K562 (cell line): ENCODE measurements around the gene TNFRSF13B. TPM values are rescaled to one million over a fixed set of nuclear protein-coding genes. Genes with fewer than 3 reads are reported as not detected.

Experiments
- CBX3 ChIP-seq, 2 experiments: IDR thresholded peaks; 1 replicate in 1 of 2; 2 replicates in 1 of 2; pipeline ENCODE4 v1.6.1; 2012; ENCODE audit warnings: inconsistent platforms in 2 of 2, low read length in 2 of 2, borderline replicate concordance in 1 of 2, control low read depth in 1 of 2
- GTF3C2 ChIP-seq: IDR thresholded peaks from 3 replicates; pipeline ENCODE4 v1.6.1; 2011; ENCODE audit warnings: borderline replicate concordance, mild to moderate bottlenecking, moderate library complexity; ENCODE audit not compliant: insufficient read length; ENCODE audit errors: extremely low read depth
- SRF ChIP-seq, 2 experiments: fragments of 250-450, 450-650 bp in 1 of 2; sonication (Bioruptor Pico) in 1 of 2; sonication (generic) in 1 of 2; formaldehyde crosslinking; IDR thresholded peaks; 2 replicates each; pipeline versions ENCODE4 v1.5.0 to v1.5.1; 2020 to 2022; ENCODE audit warnings: mild to moderate bottlenecking in 1 of 2, missing genetic modification reagents in 1 of 2
- polyA plus RNA-seq, 8 experiments: library from polyadenylated mRNA; depleted of rRNA in 4 of 8; stranded (reverse) in 5 of 8; unstranded in 3 of 8; fragments of >200 nt; fragmentation: Nextera tagmentation in 2 of 8; fragmentation: Illumina TruSeq in 1 of 8; extraction: Ambion mirVana in 2 of 8; extraction: Trizol in 1 of 8; gene quantifications; 2 replicates each; pipeline versions ENCODE4 v1.2.1 to v1.2.3, GENCODE V29; 2011 to 2014; ENCODE audit warnings: inconsistent platforms in 1 of 8, missing spikeins in 1 of 8
- total RNA-seq, 7 experiments: library from RNA; depleted of rRNA in 6 of 7; stranded (reverse); fragments of >200 nt in 6 of 7; fragmentation: Illumina TruSeq in 2 of 7; extraction: Trizol in 2 of 7; gene quantifications; 2 replicates each; pipeline versions ENCODE4 v1.2.1 to v1.2.3, GENCODE V29; 2011 to 2021; ENCODE audit warnings: low replicate concordance in 1 of 7
- TF ChIP-seq, protein P1 (sequence below): fragments of 450-650 bp; IDR thresholded peaks from 2 replicates; pipeline ENCODE4 v1.6.1; 2017; ENCODE audit warnings: antibody characterized with exemption, mild to moderate bottlenecking

Gene TNFRSF13B
- total and polyA plus RNA-seq, 9 of the 15 experiments (the other 6 are each of a cell fraction or from before 2014, with no cell fraction given) = not detected

- TF ChIP-seq, protein P1, sequence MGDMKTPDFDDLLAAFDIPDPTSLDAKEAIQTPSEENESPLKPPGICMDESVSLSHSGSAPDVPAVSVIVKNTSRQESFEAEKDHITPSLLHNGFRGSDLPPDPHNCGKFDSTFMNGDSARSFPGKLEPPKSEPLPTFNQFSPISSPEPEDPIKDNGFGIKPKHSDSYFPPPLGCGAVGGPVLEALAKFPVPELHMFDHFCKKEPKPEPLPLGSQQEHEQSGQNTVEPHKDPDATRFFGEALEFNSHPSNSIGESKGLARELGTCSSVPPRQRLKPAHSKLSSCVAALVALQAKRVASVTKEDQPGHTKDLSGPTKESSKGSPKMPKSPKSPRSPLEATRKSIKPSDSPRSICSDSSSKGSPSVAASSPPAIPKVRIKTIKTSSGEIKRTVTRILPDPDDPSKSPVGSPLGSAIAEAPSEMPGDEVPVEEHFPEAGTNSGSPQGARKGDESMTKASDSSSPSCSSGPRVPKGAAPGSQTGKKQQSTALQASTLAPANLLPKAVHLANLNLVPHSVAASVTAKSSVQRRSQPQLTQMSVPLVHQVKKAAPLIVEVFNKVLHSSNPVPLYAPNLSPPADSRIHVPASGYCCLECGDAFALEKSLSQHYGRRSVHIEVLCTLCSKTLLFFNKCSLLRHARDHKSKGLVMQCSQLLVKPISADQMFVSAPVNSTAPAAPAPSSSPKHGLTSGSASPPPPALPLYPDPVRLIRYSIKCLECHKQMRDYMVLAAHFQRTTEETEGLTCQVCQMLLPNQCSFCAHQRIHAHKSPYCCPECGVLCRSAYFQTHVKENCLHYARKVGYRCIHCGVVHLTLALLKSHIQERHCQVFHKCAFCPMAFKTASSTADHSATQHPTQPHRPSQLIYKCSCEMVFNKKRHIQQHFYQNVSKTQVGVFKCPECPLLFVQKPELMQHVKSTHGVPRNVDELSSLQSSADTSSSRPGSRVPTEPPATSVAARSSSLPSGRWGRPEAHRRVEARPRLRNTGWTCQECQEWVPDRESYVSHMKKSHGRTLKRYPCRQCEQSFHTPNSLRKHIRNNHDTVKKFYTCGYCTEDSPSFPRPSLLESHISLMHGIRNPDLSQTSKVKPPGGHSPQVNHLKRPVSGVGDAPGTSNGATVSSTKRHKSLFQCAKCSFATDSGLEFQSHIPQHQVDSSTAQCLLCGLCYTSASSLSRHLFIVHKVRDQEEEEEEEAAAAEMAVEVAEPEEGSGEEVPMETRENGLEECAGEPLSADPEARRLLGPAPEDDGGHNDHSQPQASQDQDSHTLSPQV = no peak
- TF ChIP-seq GTF3C2 (no peak), CBX3 (IDR thresholded peaks at IDR 0.05; ENCODE audit: borderline replicate concordance in 1 of 2, low read length in 2 of 2) (no peak), SRF (CRISPR knock-in tag; IDR thresholded peaks at IDR 0.05) (no peak)
These were observed 36.7 kb downstream of the TNFRSF13B start (continued) for GRCh38 chr17:16935241-16935663.
